IMR-90 (cell line): ENCODE measurements around the gene MPPED1.

Source experiments
- BHLHE40 ChIP-seq: fragments of 150-350 bp; IDR thresholded peaks from 2 replicates; pipeline ENCODE4 v1.6.1; 2016; ENCODE audit warnings: mild to moderate bottlenecking, low read depth, low read length
- CEBPB ChIP-seq: IDR thresholded peaks from 2 replicates; pipeline ENCODE4 v1.6.1; 2012; ENCODE audit warnings: low read depth, low read length, improper control_type of control experiment
- CHD1 ChIP-seq: IDR thresholded peaks from 2 replicates; pipeline ENCODE4 v1.6.1; 2012; ENCODE audit warnings: low read depth, low read length, improper control_type of control experiment
- ELK1 ChIP-seq: fragments of 150-350 bp; IDR thresholded peaks from 2 replicates; pipeline ENCODE4 v1.6.1; 2016; ENCODE audit warnings: low read depth, mild to moderate bottlenecking, low read length, moderate library complexity, borderline replicate concordance
- FOS ChIP-seq: fragments of 150-350 bp; IDR thresholded peaks from 2 replicates; pipeline ENCODE4 v1.6.1; 2016; ENCODE audit warnings: low read depth, low read length
- MAZ ChIP-seq: IDR thresholded peaks from 2 replicates; pipeline ENCODE4 v1.6.1; 2012; ENCODE audit warnings: low read depth, mild to moderate bottlenecking, low read length, improper control_type of control experiment, moderate library complexity, borderline replicate concordance
- POLR2A ChIP-seq: IDR thresholded peaks from 2 replicates; pipeline ENCODE4 v1.6.1; 2012; ENCODE audit warnings: mild to moderate bottlenecking, low read depth, low read length
- RAD21 ChIP-seq: IDR thresholded peaks from 2 replicates; pipeline ENCODE4 v1.6.1; 2012; ENCODE audit warnings: low read length, improper control_type of control experiment
- RCOR1 ChIP-seq: IDR thresholded peaks from 2 replicates; pipeline ENCODE4 v1.6.1; 2012; ENCODE audit warnings: mild to moderate bottlenecking, low read length, improper control_type of control experiment; ENCODE audit not compliant: insufficient replicate concordance
- SMC3 ChIP-seq: fragments of 150-350 bp; IDR thresholded peaks from 2 replicates; pipeline ENCODE4 v1.6.1; 2016; ENCODE audit warnings: low read depth, mild to moderate bottlenecking, antibody characterized with exemption, low read length, moderate library complexity
- USF2 ChIP-seq: fragments of 150-350 bp; IDR thresholded peaks from 2 replicates; pipeline ENCODE4 v1.6.1; 2017; ENCODE audit warnings: mild to moderate bottlenecking, antibody characterized with exemption, low read length, low read depth
- TF ChIP-seq, protein P1 (sequence below): conservative IDR thresholded peaks from 2 replicates; pipeline ENCODE4 v1.5.1; 2012; ENCODE audit warnings: mild to moderate bottlenecking, low read depth, low read length, improper control_type of control experiment

DNA sequence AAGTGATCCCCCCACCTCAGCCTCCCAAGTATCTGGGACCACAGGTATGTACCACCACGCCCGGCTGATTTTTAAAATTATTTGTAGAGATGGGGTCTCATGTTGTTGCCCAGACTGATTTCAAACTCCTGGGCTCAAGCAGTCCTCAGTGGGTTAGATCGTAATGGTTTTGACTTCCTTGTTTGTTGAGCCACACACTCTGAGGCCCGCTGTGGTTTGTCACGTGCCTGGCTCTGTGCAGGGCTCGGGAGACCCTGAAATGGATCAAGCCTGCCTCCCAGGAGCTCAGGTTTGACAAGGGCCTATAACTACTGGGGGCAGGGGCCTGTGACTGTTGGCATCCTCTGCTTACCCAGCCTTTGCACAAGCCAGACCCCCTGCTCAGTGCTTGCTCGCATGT lies 68.1 kb downstream of the MPPED1 start:
- TF ChIP-seq POLR2A (no peak), SMC3 (no peak), CHD1 (no peak), ELK1 (no peak), USF2 (no peak), FOS (no peak), CEBPB (no peak), MAZ (no peak), RCOR1 (no peak), RAD21 (no peak), BHLHE40 (no peak)
- TF ChIP-seq, protein P1, sequence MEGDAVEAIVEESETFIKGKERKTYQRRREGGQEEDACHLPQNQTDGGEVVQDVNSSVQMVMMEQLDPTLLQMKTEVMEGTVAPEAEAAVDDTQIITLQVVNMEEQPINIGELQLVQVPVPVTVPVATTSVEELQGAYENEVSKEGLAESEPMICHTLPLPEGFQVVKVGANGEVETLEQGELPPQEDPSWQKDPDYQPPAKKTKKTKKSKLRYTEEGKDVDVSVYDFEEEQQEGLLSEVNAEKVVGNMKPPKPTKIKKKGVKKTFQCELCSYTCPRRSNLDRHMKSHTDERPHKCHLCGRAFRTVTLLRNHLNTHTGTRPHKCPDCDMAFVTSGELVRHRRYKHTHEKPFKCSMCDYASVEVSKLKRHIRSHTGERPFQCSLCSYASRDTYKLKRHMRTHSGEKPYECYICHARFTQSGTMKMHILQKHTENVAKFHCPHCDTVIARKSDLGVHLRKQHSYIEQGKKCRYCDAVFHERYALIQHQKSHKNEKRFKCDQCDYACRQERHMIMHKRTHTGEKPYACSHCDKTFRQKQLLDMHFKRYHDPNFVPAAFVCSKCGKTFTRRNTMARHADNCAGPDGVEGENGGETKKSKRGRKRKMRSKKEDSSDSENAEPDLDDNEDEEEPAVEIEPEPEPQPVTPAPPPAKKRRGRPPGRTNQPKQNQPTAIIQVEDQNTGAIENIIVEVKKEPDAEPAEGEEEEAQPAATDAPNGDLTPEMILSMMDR = no peak
